Transverse colon (tissue), 4 donors: Measurements from ENCODE around the gene GPR6.

Source experiments
- CTCF ChIP-seq, 5 experiments: fragments of 200-600 bp in 3 of 5; fragments of 450-650 bp in 2 of 5; sonication (generic) in 3 of 5; IDR thresholded peaks; 1 replicate in 2 of 5; 2 replicates in 3 of 5; pipeline ENCODE4 v1.5.1; 2016 to 2017; ENCODE audit warnings: antibody characterized with exemption in 5 of 5, inconsistent platforms in 3 of 5, mild to moderate bottlenecking in 2 of 5, moderate library complexity in 1 of 5
- EP300 ChIP-seq: sonication (generic); formaldehyde crosslinking; IDR thresholded peaks from one replicate; pipeline ENCODE4 v1.6.1; 2017; ENCODE audit warnings: antibody characterized with exemption, low read depth
- POLR2A ChIP-seq: fragments of 450-650 bp; IDR thresholded peaks from one replicate; pipeline ENCODE4 v1.6.1; 2016; ENCODE audit warnings: antibody characterized with exemption, mild to moderate bottlenecking, moderate library complexity
- POLR2AphosphoS5 ChIP-seq, 3 donors: sonication (generic); formaldehyde crosslinking; IDR thresholded peaks; one replicate each; pipeline ENCODE4 v1.6.1; 2016; ENCODE audit warnings: antibody characterized with exemption in 3 of 3

GRCh38 chr6:109987196-109987595, 9.1 kb downstream of the GPR6 start:
- TF ChIP-seq POLR2A = no peak
- TF ChIP-seq CTCF (IDR thresholded peaks at IDR 0.05) = no peak
- TF ChIP-seq POLR2AphosphoS5 (IDR thresholded peaks at IDR 0.05) = no peak
- no peak for TF ChIP-seq EP300
